Thyroid gland (tissue), 4 donors: ENCODE measurements around the gene LRMDA. TPM values are rescaled to one million over a fixed set of nuclear protein-coding genes. Genes with fewer than 3 reads are reported as not detected.

ENCODE experiments used
- DNase-seq, 2 donors: peaks; one replicate each; pipeline ENCODE4 v3.0.0-alpha.2; 2019
- H3K27ac ChIP-seq, 3 donors: fragments of 200-600 bp; sonication (generic); 1 replicate in 2 of 3; 2 replicates in 1 of 3; pipeline ENCODE4 v1.5.1; 2016 to 2019; ENCODE audit warnings: mild to moderate bottlenecking in 1 of 3, moderate library complexity in 1 of 3
- H3K27me3 ChIP-seq: fragments of 200-600 bp; sonication (generic); one replicate; pipeline ENCODE4 v1.5.1; 2019
- H3K36me3 ChIP-seq, 2 donors: fragments of 200-600 bp; sonication (generic); one replicate each; pipeline ENCODE4 v1.5.1; 2016 to 2019
- H3K4me1 ChIP-seq, 2 donors: fragments of 200-600 bp; sonication (generic); one replicate each; pipeline ENCODE4 v1.5.1; 2017 to 2019
- H3K4me3 ChIP-seq, 3 donors: fragments of 200-600 bp; sonication (generic); replicated peaks in 1 of 3; 1 replicate in 2 of 3; 2 replicates in 1 of 3; pipeline ENCODE4 v1.5.1; 2016; ENCODE audit warnings: mild to moderate bottlenecking in 1 of 3
- H3K9me3 ChIP-seq: fragments of 200-600 bp; sonication (generic); one replicate; pipeline ENCODE4 v1.5.1; 2017
- CTCF ChIP-seq, 6 experiments: fragments of 200-600 bp in 3 of 6; fragments of 450-650 bp in 3 of 6; sonication (generic) in 3 of 6; IDR thresholded peaks; one replicate each; pipeline ENCODE4 v1.5.1; 2016 to 2019; ENCODE audit warnings: antibody characterized with exemption in 6 of 6, mild to moderate bottlenecking in 2 of 6, inconsistent platforms in 1 of 6, moderate library complexity in 1 of 6
- POLR2A ChIP-seq, 2 donors: fragments of 450-650 bp; IDR thresholded peaks; one replicate each; pipeline ENCODE4 v1.6.1; 2017; ENCODE audit warnings: antibody characterized with exemption in 2 of 2, mild to moderate bottlenecking in 2 of 2, moderate library complexity in 1 of 2
- WGBS, 2 donors: methylation state at CpG; one replicate each; pipeline ENCODE4 v1.1.5; 2017; 5-methylcytosine and 5-hydroxymethylcytosine counted together
- intact Hi-C: fragments of 100-400 bp; cut with DNase I; formaldehyde crosslinking; loops from one replicate; pipeline ENCODE4 v1.15.1; 2023
- total RNA-seq, 4 donors: library from RNA; depleted of rRNA; stranded (reverse); fragments of >200 nt; gene quantifications; one replicate each; pipeline ENCODE4 v1.2.3, GENCODE V29; 2016

Gene LRMDA
- total RNA-seq, 4 donors from 2014 or later: 16.5 to 31.7 (median 23.2) TPM

GRCh38 chr10:76393875-76394706, 962.7 kb downstream of the LRMDA start:
- Histone ChIP-seq H3K4me1 (peaks cover 5 to 34% of the 10 kb centered on the region in 2 donors), H3K27me3 (no peaks in the 10 kb centered on the region), H3K27ac (peak overlapping the region in 2 of 3 donors; percentile 32 to 76), H3K9me3 (no peaks in the 10 kb centered on the region), H3K4me3 (no peak overlapping the region), H3K36me3 (no peaks in the 10 kb centered on the region)
- WGBS, 2 donors: 78 to 83% methylated on average over 3 of the region's 3 CpGs
- intact Hi-C loops: no loop called here
- DNase-seq: peak; percentile 65 to 66
- TF ChIP-seq CTCF (IDR thresholded peaks at IDR 0.05): no peak
- TF ChIP-seq POLR2A (IDR thresholded peaks at IDR 0.05): no peak

GRCh38 chr10:76394707-76395042, 963.3 kb downstream of the LRMDA start:
- Histone ChIP-seq H3K27me3 (no peaks in the 10 kb centered on the region), H3K4me1 (peaks cover 5 to 34% of the 10 kb centered on the region in 2 donors), H3K9me3 (no peaks in the 10 kb centered on the region), H3K27ac (peak overlapping the region in 2 of 3 donors; percentile 4 to 76), H3K36me3 (no peaks in the 10 kb centered on the region), H3K4me3 (no peak overlapping the region)
- TF ChIP-seq CTCF (IDR thresholded peaks at IDR 0.05): no peak
- TF ChIP-seq POLR2A (IDR thresholded peaks at IDR 0.05): no peak
- intact Hi-C loops: no loop called here
- DNase-seq: no peak

DNA sequence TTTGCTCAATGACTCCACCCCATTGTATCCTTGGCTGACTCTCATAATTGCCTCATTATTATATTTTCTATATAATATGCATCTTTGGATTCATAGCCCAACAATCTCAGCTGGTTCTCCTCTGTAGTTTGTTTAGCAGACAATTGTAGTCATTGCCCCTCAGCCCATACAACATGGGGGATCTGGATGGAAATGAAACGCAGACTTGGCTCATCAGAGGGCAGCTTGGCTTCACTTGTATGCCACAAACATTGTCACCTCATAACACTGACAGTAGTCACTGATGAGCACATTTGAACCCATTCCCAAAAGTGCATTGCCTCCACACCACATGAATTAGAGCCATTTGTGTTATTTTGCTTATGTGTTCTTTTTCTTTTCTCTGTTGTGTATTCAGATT, 963.8 kb downstream of the LRMDA start:
- Histone ChIP-seq H3K27me3 (no peaks in the 10 kb centered on the region), H3K4me3 (no peak overlapping the region), H3K4me1 (peaks cover 5 to 34% of the 10 kb centered on the region in 2 donors), H3K36me3 (no peaks in the 10 kb centered on the region), H3K9me3 (no peaks in the 10 kb centered on the region), H3K27ac (peak overlapping the region in 2 of 3 donors; percentile 4 to 76)
- DNase-seq: no peak
- TF ChIP-seq CTCF (IDR thresholded peaks at IDR 0.05) (no peak), POLR2A (IDR thresholded peaks at IDR 0.05) (no peak)
- intact Hi-C loops: no loop called here
- 85 to 90% methylated on average over 1 of the region's 1 CpG for WGBS, 2 donors

DNA sequence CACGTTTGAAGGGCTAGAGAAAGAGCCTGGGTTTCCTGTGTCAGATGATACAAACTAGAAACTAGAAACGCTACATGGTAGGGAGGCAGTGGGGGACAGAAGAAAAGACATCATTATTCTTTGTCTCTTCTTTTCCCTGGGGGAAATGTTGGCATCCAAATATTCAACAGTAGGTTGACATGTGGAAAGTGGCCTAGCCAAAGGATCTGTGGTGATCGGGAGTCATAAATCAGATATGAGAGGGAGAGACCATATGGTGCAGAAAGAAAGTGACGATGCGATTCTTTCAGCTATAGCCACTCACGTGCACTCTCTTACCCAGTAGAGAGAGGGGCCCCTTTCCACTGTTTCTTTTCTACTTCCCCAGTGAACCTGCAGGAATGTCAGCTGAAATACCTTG, 964.7 kb downstream of the LRMDA start:
- DNase-seq: no peak
- Histone ChIP-seq H3K27me3 (no peaks in the 10 kb centered on the region), H3K9me3 (no peaks in the 10 kb centered on the region), H3K27ac (no peak overlapping the region), H3K4me3 (no peak overlapping the region), H3K4me1 (peaks cover 5 to 34% of the 10 kb centered on the region in 2 donors), H3K36me3 (no peaks in the 10 kb centered on the region)
- intact Hi-C loops: no loop called here
- TF ChIP-seq POLR2A (IDR thresholded peaks at IDR 0.05): no peak
- TF ChIP-seq CTCF (IDR thresholded peaks at IDR 0.05): no peak
- WGBS, 2 donors: 78 to 82% methylated on average over 6 of the region's 6 CpGs
